Stimulated activated CD8-positive, alpha-beta memory T cell treated with anti-CD3 and anti-CD28 coated beads, Interleukin-7, amount 100 ng/mL, for 48 hours (primary cell): Measurements from ENCODE around the gene MYO9A.
"Not testable (repeated sequence)": the region's sequence is repeated elsewhere in the genome, so short reads cannot be mapped to it uniquely, and the experiment has no call there.

Experiments
- DNase-seq, 2 donors: peaks; one replicate each; pipeline ENCODE4 v3.0.0-alpha.2; 2020; ENCODE audit warnings: low read depth in 1 of 2; ENCODE audit errors: extremely low read depth in 1 of 2

MYO9A gene

DNA sequence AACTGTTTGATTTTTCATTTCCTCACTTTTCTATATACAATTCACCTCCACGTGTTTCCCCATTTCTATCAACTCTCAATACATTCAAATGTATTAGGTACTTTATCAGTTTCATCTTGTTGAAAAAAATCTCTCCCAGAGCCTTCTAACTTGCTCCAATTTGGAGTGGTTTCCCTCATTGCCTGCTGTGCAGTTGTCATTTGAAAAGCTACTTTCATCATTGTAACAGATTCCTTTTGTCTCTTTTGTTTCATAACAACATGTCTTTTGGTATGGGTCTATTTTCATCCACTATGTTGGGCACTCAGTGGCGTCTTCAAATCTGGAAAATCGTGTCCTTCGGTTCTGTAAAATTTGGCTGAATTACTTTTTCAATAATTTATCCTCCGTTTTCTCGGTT is 232.6 kb downstream of the MYO9A start:
- DNase-seq, result no peak

DNA sequence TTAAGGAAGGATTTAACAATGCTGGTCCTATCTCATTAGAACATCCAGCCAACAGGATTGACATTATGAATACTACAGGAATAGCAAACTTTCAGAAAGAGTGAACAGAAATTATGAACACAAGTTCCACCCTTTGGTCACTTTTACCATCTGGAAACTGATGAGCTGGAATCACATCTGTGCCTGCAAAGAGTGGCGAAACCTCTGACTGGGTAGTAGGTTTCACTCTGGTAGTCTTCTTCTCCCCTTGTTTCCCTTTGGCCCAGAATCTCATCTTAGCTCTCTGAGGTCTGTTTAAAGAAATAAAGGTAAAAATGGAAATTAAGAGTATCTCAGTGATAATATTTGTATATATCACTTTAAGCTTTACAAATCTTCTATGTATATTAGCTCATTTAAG is 234.5 kb downstream of the MYO9A start:
- DNase-seq, result no peak

DNA sequence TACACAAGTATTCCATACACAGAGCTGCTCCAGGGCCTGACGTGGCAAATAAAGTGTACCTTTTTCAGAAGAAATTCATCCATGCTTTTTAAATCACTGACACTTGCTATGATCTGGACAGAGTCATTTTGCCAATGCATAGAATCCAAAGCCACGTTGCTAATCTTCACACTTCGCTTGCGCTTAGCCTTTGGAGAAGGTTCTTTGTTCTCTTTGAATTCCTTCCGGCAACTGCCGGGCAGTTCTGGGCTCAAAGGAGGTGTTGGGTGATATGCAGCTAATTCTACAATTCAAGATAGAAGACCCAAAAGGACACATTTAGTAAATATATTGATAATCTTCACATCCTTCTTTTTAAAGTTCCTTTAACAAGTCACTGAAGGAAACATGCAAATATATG is 237.7 kb downstream of the MYO9A start:
- no peak for DNase-seq

DNA sequence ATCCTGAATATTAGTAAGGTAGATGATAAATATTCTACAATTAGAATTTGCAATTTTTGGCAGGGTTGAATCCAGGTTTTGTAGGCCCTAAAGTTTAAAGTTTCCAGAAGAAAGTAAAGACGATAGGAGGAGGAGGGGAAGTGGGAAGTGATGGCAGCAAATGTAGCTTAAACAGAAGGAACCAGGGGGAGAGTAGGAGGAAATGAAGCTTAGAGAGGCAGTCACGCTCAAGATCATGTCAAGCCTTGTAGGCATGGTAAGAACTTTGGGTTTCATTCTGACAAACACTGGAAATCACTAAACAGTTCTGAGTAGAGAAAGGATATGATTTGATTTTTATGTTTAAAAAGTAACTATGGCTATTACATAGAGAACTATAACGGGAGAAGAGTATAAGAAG is 243.7 kb downstream of the MYO9A start:
- DNase-seq, result no peak

DNA sequence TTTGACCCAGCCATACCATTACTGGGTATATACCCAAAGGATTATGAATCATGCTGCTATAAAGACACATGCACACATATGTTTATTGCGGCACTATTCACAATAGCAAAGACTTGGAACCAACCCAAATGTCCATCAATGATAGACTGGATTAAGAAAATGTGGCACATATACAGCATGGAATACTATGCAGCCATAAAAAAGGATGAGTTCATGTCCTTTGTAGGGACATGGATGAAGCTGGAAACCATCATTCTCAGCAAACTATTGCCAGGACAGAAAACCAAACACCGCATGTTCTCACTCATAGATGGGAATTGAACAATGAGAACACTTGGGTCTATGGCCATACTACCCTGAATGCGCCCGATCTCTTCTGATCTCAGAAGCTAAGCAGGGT is 259.7 kb downstream of the MYO9A start:
- not testable (repeated sequence) for DNase-seq

DNA sequence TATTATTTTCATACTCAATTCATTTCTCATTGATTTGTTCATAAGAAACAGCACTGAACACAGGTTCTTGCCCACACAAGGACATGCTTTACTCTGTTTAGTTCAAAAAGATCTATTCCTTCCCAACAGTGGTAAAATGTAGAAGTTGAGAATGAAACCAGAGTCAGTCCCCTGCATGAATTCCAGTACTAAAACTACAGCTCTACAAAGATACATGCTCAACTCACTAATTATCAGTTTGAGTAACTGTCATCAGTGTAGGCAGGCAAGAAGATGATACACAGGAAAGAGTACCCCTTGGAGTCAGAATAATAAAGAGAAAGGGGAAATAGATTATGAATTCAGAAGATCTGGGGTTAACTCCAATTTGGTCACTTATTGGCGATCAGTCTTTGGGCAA is 264.4 kb downstream of the MYO9A start:
- DNase-seq, result no peak

DNA sequence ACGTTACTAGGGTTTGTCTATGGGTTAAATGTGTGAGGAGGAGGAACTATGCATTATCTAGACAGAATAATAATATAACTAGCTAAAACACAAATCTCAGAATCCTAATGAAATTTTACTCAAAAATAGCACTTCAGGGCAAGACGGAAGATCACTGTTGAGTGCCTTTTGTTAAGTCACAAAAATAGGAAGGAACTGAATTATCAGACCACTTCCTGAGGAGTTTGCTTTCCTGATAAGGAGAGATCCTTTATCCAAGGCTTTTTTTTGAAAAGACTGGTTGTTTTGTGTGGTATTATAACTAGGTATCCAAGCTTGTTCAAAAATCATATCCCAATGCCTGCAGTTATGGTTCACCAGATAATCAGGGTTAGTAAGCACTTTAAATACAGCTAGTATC is 273.0 kb downstream of the MYO9A start:
- DNase-seq, result no peak

DNA sequence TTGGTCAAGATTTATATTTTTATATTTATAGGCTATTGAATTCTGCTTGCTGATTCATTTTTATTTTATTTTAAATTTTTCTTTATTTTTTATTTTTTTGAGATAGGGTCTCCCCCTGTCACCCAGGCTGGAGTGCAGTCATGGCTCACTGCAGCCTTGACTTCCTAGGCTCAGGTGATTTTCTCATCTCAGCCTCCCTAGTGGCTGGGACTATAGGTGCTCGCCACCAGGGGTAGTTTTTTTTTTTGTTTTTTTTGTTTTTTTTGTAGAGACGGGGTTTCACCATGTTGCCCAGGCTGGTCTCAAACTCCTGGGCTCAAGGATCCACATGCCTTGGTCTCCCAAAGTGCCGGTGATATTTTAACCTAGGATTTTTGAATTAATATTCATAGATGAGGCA is 276.4 kb downstream of the MYO9A start:
- DNase-seq, result no peak

DNA sequence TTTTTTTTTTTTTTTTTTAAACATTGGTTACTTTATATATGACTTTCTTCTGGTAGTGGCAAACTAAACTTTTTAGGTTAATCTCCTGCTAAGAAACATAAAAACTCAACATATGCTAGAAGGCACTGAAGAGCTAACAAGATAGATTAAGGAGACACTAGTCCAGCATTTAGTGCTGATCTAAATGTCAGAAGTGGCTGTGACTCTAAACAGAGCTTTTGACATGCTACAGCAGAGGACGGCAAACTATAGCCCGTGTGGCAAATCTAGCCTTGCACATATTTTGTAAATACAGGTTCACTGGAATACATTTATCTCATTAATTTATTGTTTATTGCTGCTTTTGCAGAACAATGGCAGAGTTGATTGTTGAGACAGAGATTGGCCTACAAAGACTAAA is 287.0 kb downstream of the MYO9A start:
- no peak for DNase-seq

DNA sequence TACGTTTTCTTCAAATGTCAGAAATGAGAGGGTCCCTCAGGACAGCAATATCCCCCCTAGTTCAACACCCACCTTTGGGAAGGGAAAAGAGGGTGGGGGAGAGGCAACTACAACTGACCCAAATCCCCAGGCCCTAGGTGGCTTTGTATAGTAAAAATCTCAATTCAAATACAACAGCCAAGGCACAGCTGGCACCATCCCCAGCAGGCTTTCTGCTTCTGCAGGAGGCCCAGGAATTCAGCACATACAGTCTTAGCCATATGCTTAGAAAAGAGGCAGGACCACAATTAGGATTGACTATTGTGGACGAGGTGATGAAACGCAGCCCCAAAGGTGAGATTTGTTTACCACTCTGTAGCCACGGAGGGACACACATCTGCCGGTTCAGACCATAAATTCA is 291.8 kb downstream of the MYO9A start:
- DNase-seq, result no peak

DNA sequence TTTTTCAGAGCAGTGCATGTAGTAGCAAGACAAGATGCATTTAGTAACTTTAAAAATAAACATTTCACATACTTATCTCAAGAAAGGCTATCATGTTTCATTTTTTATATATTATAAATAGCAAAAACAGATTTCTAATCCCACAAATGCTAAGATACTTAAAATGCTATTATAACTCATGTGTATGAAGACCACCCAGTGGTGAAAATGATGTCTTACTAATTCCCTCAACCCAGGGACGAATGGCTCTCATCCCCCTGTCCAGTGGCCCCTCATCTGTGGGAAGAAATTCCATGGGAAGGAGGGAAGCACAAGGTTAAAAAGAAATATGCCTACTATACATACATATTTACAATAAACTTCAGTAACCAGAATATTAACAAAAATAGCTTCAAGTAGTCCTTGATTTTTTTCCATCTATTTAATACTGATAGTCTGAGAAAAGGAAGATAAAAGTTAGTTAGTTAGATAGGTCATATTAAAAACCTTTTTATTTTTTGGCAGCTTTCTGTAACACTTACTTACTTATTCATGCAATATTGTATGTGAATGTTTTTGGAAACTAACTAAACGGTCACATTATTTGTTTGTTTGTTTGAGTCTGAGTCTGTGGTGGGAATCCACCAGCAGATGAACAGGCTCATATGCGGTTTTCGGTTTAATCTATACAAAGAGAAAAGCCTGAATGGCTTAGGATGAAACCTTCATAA is 292.8 kb downstream of the MYO9A start:
- no peak for DNase-seq

DNA sequence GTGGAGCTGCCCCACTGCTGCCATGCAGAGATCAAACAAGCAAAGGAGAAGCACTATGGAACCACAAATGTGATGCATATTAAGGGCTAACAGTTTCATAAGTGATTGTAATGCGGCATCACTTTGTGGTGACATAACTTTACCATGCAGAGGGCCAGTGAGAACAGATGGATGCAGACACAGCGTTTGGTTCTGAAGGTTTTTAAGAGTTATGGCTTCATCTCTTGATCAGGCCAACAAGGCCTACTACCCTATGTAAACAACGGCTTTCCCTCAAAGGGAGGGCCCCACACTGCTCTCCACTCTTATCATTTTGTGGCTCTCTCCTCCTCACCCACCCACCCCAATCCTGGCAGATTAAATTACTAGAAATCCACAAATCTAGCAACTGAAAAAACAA is 294.1 kb downstream of the MYO9A start:
- DNase-seq, result no peak

DNA sequence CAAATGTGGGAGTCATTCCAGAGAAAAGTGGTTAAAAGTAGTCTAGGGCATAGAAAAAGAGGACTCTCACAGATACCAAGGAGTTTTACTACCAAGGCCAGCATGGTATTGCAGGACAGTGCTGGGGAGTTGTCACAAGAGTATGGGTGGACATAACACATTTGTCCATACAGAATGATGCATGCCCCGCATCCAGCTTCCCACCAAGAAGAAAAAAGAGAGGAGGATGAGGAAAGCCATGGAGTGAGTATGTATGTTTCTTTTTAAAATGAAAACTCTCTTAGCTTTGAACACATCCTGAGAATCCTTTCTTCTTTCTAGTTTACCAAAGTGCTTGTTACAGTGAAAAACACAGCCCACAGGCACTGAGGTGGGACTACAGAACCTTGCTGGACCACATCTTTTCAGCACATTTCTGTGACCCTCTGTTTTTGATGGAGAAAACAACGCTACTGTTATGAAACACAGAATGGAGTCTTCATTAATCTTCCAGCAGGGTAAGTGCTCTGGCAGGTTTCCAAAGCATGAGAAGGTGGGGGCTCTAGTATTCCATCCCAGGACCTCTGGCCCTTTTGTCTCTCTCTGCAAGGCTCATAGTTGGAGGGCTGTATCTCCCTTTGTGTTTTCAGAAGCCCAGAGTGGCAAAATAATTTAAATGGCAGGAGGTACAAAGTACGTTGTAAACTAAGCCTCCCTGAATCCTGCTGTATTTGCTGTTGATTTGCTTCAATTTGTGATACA is 294.9 kb downstream of the MYO9A start:
- DNase-seq, result no peak

DNA sequence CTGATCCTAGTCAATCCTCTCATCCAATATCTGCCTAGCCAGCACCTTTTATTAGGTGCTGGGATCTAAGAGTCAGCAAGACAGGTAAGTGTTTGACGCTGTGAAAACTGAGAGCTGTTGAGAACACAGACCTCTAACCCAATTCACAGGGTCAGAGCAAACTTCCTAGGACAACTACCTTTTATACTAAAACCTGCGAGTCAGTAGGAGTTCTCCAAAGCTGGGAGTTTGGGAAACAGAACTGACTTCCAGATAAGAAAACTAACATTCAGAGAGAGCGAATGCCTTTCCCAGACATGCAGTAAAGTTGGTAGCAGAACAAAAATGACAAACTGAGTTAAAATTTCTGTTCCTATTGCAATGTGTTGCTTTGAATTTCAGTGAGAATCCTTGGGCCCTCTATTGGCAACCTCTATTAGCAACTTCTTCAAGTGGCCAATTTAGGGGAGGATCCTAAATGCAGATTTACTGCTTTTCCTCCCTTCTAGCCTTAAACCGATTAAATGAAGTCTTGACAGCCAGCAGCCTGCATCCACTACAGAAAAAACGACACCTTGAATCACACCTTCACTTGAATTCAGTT is 296.3 kb downstream of the MYO9A start:
- DNase-seq, result no peak

DNA sequence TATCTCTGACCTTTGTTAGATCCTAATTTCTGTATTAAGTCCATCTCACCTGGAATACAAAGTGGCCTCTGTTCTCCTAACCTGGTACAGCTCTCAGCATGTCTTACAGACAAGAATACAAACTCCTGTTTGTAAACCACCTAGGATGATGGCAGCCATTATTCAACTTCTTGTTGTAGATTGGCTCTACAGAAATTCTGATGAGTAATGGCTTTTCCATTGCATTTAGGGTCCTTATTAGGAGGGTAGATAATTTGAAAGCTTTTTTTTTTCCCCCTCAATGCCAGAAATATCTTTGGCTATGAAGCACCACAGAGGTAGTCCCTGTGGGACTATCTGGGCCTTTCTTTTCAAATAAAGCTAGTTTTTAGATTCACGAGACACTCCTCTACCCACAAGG is 297.8 kb downstream of the MYO9A start:
- no peak for DNase-seq

DNA sequence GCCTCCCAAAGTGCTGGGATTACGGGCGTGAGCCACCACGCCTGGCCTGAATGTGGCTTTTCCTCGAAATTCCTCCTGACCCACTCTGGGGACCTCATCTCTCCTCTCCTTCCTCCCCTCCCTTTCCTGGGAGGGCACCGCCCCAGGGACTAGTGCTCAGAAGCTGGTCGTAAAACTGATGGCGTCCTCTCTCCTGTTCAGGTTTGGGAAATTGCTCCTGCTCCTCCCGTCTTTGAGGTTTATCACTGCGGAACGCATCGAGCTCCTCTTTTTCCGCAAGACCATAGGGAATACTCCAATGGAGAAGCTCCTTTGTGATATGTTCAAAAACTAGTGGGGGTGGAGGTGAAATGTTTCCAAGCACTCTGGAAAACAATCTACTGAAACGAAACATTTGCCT is 300.6 kb downstream of the MYO9A start:
- no peak for DNase-seq

DNA sequence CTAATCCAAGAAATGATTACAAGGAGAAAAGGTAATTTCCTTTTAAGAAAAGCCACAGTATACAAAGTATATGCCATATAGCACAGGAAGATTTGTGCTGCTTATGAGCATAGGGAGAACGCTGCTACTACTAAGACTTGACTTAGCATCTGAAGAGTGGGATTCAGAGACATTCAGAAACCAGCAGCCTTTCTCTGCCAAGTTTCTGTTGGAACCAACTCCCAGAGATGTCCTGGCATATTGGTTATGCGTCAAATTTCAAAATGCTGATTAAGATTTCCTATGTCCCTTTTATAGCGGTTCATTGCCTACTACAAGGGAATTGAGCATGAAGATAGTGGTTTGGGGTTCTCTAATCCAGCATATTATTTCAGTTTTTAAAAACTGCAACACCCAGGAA is 302.6 kb downstream of the MYO9A start:
- DNase-seq, result no peak

DNA sequence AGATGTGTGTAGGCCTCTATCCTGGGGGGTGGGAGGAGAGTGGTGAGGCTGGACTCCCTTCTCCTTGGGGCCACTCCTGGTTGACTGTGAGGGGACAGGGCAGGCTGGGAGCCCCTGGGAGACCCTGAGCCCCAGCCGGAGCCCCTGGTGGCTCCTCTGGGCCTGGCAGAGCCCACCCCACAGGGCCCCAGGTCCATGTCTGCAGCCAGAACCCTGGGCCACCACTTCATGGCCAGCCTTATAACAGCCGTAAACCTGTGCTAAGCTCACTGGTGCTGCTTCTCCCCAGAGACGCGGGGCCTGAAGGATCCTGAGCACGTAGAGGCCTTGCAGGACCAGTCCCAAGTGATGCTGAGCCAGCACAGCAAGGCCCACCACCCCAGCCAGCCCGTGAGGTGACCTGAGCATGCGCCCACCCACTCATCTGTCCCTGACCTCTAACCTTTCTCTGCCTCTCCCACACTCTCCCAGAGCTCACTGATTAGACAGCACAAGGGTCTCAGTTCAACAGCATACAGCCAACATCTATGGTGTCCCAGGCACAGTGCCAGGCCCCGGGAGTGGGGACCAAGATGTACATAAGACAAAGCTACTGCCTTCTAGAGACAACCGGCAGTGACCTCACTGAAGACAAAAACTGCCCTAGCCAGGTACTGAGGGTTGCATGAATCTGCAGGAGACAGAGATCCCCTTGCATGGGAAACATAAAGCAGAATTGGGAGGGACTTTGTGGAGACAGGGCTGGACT is 304.1 kb downstream of the MYO9A start:
- DNase-seq, result no peak

DNA sequence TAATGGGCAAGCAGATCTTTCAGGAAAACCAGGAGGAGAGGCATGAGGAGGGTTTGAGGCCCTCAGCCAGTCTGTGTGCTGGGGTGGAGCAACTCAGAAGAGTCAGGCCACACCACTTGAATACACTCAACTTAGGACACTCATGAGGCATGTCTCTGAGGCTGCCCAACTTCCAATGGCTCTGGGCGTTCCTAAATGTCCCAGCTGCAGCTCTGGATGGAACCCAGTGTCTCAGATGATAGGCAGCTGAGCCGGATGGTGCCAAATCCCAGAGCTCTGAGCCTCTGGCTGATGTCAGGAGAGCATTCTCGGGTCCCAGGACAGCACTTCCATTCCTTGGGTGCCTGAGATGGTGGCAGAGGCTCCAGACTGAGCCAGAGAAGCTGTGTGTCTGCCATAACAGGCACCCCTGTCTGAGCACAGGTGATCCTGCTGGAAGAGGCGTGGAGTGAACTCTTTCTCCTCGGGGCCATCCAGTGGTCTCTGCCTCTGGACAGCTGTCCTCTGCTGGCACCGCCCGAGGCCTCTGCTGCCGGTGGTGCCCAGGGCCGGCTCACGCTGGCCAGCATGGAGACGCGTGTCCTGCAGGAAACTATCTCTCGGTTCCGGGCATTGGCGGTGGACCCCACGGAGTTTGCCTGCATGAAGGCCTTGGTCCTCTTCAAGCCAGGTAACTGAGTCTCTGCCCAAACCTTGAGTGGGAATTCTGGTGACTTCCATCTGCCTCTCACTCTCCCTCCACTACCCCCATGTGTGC is 304.8 kb downstream of the MYO9A start:
- no peak for DNase-seq

DNA sequence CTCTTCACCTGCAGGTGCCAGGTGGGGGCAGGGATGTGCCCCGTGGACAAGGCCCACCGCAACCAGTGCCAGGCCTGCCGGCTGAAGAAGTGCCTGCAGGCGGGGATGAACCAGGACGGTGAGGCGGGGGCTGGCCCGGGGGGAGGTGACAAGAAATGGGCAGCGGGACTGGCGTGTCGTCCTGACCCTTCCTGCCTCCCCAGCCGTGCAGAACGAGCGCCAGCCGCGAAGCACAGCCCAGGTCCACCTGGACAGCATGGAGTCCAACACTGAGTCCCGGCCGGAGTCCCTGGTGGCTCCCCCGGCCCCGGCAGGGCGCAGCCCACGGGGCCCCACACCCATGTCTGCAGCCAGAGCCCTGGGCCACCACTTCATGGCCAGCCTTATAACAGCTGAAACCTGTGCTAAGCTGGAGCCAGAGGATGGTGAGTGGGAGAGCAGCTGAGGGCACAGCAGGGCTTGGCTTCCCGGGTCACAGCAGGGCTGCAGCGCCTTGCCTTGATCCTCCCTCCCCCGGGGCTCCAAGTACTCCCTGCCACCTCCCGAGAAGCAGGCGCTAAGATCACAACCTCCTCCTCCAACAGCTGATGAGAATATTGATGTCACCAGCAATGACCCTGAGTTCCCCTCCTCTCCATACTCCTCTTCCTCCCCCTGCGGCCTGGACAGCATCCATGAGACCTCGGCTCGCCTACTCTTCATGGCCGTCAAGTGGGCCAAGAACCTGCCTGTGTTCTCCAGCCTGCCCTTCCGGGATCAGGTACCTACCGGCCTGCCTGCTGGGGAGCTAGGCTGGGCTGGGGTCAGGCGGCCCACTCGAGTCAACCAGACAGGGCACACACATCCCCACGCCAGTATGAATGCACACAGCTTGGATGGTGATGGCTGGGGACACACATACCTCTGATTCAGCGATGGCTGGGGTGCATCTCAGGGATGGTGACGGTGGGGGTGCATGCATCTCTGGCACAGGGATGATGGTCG is 305.9 kb downstream of the MYO9A start:
- no peak for DNase-seq
